AG10803 (cell line): ENCODE measurements around the gene DNHD1.

Source experiments
- DNase-seq: peaks from one replicate; pipeline ENCODE4 v3.0.0; 2010; ENCODE audit warnings: low read depth
- H3K4me3 ChIP-seq: 2 replicates; pipeline ENCODE4 v1.5.1; 2011; ENCODE audit warnings: mild to moderate bottlenecking, low read length, control low read depth
- CTCF ChIP-seq: conservative IDR thresholded peaks from 2 replicates; pipeline ENCODE4 v1.5.1; 2011; ENCODE audit warnings: mild to moderate bottlenecking, low read length, control low read depth, inconsistent platforms

DNHD1 gene

GRCh38 chr11:6554828-6555706 is 58.0 kb downstream of the DNHD1 start:
- no peak overlapping the region for H3K4me3 ChIP-seq
- DNase-seq: no peak
- no peak for TF ChIP-seq CTCF

GRCh38 chr11:6556139-6556949 is 59.3 kb downstream of the DNHD1 start:
- no peak overlapping the region for H3K4me3 ChIP-seq
- DNase-seq: no peak
- TF ChIP-seq CTCF: no peak

- no peak for DNase-seq
- no peak overlapping the region for H3K4me3 ChIP-seq
- TF ChIP-seq CTCF: no peak
Measured at GRCh38 chr11:6557063-6557462, 60.0 kb downstream of the DNHD1 start.

- TF ChIP-seq CTCF: no peak
- DNase-seq: no peak
- no peak overlapping the region for H3K4me3 ChIP-seq
Measured at GRCh38 chr11:6557761-6558674, 60.9 kb downstream of the DNHD1 start.

GRCh38 chr11:6559369-6559768 is 62.3 kb downstream of the DNHD1 start:
- TF ChIP-seq CTCF: no peak
- no peak overlapping the region for H3K4me3 ChIP-seq
- no peak for DNase-seq

- H3K4me3 ChIP-seq: no peak overlapping the region
- no peak for TF ChIP-seq CTCF
- DNase-seq: no peak
Measured at GRCh38 chr11:6561288-6561687, 64.2 kb downstream of the DNHD1 start.
